M059J (cell line): ENCODE data around the gene NBPF11. TPM values are rescaled to one million over a fixed set of nuclear protein-coding genes. Genes with fewer than 3 reads are reported as not detected.
"Not testable (repeated sequence)": the region's sequence is repeated elsewhere in the genome, so short reads cannot be mapped to it uniquely, and the experiment has no call there.

Source experiments
- DNase-seq: peaks from one replicate; pipeline ENCODE4 v3.0.0-alpha.2; 2012; ENCODE audit warnings: low read depth
- total RNA-seq: library from RNA; depleted of rRNA; stranded (reverse); fragments of >200 nt; shearing (Covaris generic); gene quantifications from 2 replicates; pipeline ENCODE4 v1.2.3, GENCODE V29; 2014

The NBPF11 gene
- total RNA-seq, 1 experiment from 2014 or later, result 3.4 TPM

DNA sequence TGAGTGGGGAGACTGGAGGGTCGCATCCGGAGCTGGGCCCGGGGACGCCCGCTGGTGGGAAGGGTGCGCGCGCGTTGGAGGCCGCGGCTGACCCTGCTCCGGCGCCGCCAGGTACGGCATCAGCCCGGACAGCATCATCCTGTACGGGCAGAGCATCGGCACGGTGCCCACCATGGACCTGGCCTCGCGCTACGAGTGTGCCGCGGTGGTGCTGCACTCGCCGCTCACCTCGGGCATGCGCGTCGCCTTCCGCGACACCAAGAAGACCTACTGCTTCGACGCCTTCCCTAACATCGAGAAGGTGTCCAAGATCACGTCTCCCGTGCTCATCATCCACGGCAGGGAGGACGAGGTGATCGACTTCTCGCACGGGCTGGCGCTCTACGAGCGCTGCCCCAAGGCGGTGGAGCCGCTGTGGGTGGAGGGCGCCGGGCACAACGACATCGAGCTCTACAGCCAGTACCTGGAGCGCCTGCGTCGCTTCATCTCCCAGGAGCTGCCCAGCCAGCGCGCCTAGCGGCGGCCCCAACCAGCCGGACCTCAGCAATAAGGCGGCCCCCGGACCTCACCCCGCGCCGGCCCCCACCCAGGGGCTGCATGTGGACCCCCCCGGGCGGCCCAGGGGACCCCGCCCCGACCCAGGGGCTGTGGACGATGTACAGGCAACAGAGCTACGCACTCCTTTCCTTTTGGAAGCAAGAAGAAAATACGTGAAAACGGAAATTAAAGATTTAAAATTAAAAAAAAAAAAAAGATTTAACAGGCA is 2.8 kb downstream of the NBPF11 start:
- not testable (repeated sequence) for DNase-seq

DNA sequence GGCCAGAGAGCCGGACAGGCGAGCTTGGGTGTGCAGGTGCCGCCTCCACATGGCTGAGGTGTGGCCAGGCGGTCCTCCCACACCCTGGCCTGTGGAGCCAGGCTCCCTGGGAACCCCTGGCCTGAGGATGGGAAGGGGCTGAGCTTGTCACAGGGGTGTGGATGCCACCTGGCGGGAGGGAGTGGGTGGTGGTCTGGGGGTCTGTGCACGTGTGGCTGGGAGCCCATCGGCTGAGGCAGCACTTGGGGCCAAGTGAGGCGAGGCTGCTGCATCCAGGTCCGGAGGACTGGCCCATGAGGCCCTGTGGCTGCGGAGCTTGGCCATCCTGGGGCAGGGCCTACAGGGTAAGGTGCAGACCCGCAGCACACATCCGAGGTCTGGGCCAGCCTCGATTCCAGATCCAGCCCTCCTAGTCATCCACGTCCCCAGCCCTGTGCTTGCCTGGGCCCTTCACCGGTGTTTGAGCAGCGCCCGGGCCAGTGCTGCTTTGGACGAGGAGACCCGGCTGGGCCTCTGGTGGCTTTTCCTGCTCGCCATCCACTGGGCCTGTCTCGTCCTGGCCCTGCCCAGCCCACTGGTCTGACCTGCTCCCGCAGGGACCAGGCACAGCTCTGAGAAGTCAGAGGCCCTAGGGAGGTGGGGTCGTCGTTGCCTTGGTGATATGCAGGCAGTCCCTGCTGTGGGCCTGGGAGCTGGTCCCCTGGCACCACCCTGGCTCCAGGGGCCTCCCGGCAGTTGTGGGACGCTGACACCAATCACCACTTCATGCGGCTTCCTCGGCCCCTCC is 4.8 kb downstream of the NBPF11 start:
- not testable (repeated sequence) for DNase-seq

DNA sequence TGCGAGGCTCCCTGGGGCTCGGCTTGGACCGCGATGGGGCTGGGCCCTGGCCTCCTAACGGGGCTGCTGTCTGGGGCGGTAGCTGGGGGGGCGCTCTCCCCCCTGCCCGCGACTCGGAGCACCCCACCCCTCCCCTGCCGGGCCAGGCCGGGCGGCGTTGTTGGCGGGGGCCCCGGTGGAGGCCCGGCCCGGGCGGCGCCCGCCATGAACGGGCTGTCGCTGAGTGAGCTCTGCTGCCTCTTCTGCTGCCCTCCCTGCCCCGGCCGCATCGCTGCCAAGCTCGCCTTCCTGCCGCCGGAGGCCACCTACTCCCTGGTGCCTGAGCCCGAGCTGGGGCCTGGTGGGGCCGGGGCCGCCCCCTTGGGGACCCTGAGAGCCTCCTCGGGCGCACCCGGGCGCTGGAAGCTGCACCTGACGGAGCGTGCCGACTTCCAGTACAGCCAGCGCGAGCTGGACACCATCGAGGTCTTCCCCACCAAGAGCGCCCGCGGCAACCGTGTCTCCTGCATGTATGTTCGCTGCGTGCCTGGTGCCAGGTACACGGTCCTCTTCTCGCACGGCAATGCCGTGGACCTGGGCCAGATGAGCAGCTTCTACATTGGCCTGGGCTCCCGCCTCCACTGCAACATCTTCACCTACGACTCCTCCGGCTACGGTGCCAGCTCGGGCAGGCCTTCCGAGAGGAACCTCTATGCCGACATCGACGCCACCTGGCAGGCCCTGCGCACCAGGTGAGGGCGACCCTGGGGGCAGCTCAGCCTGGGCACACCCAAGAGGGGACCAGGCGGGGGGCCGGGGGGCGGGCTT is 5.7 kb downstream of the NBPF11 start:
- not testable (repeated sequence) for DNase-seq

DNA sequence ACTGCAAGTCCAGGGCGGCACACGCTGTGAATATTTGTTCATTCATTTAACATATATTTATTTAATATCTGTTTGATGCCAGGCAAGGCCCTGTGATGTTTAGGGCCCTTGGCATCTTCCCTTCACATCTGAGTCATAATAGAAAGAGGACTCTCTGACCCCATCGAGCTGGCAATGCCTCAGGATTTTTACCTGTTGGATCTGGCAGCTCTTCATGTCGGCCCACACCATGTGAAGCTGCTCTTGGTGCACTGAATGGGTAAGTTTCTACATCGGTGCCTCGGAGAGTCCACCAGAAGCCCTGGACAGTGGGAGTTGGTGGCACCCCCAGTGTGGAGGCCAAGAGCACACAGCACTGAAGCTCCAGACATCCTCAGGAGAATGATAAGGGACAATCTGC is 8.9 kb downstream of the NBPF11 start:
- not testable (repeated sequence) for DNase-seq

DNA sequence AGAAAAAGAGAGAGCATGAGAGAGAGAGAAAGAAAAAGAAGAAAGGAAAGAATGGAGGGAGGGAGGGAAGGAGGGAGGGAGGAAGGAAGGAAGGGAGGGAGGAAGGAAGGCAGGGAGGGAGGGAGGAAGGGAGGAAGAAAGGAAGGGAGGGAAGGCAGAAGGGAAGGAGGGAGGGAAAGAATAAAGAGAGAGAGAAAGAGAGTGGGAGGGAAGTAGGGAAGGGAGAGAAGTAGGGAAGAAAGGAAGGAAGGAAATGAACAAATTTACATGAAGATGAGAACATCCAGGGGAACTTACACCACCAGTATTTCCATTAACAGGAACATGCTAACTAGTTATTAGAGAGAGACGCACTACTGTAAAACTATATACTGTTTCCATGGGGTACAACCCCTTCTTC is 10.1 kb downstream of the NBPF11 start:
- DNase-seq, result not testable (repeated sequence)

DNA sequence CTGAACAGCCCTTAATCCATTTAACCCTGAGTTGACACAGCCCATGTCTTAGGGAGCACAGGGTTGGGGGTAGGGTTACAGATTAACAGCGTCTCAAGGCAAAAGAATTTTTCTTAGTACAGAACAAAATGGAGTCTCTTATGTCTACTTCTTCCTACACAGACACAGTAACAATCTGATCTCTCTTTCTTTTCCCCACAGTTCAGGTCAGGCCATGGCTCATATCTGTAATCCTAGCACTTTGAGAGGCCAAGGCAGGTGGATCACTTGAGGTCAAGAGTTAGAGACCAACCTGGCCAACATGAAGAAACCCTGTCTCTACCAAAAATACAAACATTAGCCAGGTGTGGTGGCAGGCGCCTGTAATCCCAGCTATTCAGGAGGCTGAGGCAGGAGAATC is 13.5 kb downstream of the NBPF11 start:
- not testable (repeated sequence) for DNase-seq

DNA sequence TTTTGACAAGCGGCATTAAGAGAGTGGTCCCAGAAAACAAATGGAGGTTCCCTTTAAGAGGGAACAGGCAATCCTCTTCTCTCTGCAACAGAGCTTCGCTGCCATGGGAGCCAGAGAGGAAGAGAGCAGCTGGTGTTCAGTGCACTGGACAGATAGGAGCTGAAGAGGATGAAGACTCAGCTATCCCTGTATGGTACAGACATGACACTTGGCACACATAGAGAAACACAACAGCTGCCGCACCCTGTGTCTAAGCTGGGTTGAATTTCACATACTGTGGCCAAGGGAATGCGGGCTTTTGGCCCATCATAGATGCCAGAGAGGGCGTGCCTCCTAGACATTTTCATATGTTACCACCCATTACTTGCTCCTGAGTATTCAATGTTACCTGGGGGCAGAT is 29.7 kb downstream of the NBPF11 start:
- not testable (repeated sequence) for DNase-seq

DNA sequence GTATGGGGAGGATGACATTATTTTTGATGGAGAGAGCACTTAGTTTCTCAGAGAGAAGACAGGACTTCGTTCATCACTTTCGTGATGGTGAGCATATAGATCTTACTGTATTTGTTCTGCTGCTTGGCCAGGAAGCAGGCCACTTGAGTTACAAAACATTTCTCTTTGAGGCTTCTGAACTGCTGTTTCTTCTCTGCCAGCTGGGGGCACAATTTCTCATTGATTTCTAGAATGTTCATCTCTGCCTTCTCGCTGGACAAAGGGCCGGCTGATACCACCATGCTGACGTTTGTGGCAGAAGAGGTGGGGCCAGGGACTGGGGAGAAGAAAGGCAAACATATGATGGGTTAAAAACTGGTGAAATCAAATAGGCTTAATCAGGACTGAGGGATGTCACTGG is 31.7 kb downstream of the NBPF11 start:
- peak; percentile 7 for DNase-seq

DNA sequence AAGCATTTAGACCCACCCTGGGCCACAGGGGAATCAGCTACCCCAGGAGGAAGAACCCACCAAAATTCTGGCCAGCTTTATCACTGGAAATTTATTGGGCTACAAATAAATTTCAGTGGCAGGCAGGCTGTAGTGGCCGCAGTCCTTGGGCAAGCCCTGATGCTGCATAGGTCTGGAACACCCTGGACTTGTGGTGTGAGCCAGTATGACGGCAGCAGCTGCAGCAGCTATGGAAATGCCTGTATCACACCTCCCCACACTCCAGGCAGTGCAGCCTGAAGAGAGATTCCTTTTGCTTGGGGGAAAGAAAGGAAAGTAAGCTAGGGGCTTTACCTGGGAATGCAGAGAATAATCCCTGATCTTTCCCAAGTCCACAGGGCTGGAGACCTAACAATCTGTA is 56.3 kb downstream of the NBPF11 start:
- DNase-seq, result not testable (repeated sequence)

DNA sequence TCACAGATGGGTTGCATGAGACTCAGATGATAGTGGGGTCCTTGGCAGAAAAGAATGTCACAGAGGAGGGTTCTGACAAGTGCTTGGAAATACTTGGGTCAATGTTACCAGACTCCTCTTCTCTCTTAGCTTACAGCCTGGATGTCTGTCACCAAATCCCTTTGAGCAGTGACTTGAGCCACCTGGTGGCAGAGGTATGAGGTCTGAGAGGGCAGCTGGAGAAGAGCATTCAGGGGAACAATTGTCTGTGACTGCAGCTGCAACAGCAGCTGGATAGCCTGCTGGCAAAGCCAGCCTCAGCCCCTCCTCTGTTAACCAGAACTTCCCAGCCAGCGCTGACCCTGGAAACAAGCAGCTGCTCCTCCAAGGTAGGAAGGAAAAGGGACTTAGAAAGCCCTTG is 65.9 kb downstream of the NBPF11 start:
- DNase-seq, result not testable (repeated sequence)

DNA sequence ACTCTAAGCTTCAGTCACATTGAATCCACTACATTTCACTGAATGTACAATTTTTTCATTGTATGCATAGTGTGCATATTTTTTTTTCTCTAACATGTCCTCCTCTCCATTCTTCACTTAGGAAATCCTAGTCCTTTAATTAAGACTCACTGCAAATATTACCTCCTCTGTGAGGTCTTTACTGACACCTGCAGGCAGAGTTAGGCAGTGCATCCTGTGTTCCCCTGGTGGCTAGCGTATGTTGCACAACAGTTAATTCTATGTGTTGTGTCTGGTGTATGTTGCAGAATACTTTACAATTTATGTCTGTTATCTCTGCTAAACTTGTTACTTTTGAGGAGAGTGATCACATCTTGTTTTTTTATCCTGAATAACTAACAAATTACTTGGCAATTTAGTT is 70.9 kb downstream of the NBPF11 start:
- not testable (repeated sequence) for DNase-seq

DNA sequence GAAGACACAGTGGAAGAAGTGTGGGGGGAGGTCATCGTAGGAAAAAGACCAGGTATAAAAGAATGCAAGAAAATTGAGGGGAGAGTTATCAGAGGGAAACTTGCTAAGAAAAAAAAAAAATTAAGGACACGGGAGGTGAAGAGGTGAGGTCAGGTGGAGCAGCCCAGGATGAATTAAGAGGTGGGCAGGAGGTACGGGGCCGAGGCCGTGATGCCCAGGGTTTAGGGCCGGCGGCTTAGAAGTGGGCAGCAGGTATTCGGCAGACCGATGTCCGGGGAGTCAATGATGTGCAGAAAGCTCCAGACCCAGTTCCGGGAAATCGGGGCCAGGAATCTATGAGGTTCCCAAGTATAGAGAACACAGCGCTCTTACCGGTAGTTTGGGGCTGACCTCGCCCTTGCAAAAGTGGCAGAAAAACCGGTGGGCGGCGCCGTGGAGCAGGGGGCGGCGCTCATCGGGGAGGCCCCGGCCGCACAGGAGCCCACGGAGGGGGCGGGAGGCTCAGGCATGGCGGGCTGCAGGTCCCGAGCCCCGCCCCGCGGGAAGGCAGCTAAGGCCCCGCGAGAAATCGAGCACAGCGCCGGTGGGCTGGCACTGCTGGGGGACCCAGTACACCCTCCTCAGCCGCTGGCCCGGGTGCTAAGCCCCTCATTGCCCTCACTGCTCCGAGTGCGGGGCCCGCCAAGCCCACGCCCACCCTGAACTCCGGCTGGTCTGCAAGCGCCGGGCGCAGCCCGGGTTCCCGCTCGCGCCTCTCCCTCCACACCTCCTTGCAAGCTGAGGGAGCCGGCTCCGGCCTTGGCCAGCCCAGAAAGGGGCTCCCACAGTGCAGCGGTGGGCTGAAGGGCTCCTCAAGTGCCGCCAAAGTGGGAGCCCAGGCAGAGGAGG is 73.2 kb downstream of the NBPF11 start:
- not testable (repeated sequence) for DNase-seq

DNA sequence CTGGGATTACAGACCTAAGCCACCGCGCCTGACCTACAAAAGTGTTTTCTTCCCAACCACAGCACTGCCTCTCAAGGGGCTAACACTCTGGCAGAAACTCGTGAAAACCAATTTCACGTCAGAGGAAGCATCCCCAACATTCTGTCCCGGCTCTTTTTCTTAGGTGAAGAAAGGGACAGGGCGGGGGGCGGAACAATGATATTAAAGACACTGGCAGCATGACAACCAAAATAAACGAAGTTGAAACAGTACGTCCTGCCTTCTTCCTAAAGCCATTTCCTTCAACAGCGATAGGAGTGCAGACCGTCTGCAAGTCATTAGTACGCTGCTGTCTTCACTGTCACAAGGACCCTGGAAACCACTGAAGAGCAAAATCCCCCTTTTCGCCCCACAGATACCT is 74.0 kb downstream of the NBPF11 start:
- DNase-seq, result not testable (repeated sequence)

DNA sequence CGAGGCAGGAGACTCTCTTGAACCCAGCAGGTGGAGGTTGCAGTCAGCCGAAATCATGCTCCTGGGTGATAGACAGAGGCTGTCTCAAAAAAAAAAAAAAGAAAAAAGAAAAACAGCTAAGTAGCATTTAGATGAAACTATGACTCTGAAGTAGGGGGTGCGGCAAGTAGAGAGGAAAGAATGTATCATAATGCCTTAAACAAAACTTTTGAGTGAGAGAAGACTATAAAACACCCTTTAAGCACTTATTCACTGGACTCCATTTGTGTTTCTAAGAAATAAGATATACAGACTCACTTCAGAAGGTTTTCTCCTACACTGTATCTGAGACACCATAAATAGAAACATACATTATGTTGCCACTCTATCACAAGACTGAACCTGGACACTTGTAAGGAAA is 74.6 kb downstream of the NBPF11 start:
- not testable (repeated sequence) for DNase-seq

DNA sequence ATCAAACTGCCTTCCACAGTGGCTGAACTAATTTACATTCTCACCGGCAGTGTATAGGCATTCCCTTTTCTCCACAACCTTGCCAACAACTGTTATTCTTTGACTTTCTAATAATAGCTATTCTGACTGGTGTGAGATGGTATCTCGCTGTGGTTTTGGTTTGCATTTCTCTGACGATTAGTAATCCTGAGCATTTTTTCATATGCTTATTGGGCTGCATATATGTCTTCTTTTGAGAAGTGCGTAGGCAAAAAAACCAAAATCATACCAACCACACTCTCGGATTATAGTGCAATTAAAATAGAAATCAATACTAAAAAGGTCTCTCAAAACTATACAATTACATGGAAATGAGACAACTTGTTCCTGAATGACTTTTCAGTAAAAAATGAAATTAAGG is 78.7 kb downstream of the NBPF11 start:
- not testable (repeated sequence) for DNase-seq

DNA sequence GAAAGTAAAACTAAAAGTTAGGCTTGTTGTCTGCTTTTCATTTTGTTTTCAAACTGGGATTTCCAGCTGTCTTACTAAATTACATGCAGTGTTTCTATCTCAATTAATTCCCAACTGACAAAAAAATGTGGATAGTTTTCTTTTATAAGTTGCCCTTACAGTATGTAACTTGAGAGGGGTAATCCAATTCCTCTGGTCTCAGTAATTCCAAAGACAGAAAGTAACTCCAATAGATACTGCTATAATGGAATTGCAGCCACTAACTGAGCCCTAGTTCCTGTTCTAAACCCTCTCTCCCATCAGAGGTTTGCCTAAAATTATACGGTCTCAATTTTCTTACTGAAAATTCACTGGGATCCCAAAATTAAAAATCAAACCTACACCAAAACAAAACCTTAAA is 83.5 kb downstream of the NBPF11 start:
- not testable (repeated sequence) for DNase-seq

DNA sequence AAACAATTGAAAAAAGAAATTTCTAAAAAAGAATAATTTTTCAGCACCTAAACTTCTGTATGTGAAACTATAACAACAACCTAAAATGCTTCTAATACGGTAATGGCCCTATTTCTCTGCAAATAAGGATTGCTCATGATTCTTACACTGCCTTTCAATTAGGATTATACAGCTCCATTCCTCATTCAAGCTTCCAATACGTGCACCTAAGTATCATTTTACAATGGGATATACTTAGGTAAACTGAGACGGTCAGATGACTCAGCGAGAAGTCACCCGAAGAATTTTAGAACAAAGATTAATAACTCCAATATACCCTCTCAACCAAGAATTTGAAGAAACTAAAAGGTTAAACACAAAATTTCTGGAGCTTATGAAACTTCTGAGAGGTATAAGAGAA is 83.9 kb downstream of the NBPF11 start:
- DNase-seq, result not testable (repeated sequence)

DNA sequence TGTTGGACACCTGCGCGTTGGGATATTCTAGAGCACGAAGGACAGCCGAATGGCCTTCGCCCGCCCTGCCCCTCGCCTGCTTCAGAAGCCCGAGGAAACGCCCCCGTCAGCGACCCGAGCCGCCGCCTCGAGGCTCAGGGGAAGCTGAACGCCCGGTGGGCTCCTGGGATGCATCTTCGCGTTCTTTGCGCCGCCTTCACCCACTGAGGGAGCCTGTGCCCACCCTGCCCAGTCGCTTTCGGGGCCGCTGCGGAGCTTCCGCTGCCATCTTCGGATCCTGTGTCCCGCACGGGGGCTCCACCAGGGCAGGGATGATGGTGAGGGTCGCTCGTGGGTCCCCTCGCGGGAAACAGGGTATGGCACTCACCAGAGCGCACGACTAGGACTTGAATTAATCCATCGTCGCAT is 91.8 kb downstream of the NBPF11 start:
- DNase-seq, result not testable (repeated sequence)

DNA sequence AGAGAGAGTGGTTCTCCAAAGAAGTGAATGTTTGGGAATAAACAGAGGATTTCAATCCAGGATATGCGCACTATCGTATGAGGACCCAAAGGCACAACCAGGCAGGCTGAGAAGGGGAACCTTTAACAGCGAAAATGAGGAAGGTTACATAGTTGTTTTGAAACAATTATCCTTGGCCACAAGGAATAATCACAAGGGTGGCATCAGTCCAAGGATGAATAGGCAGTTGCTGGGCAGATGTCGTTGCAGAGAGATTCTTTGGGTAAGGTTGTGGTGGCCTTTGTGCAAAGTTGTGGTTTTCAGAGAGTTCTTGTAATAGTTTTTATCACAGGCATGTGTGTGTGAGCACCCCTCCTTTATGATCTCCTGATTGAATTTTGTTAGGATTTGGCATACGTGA is 94.7 kb downstream of the NBPF11 start:
- peak; percentile 79 for DNase-seq
